ENCODE measurements around the gene EZH2.

The EZH2 gene

GRCh38 chr7:148847815-148848734, 36.0 kb downstream of the EZH2 start:
- in situ Hi-C loops (cut with MboI; ENCODE audit: low pct_unique_long_range_greater_than_20kb, low sequenced_read_pairs, unreplicated experiment): no loop called here
- DNase-seq (ENCODE audit: low spot score): no peak
- TF ChIP-seq CTCF (IDR thresholded peaks at IDR 0.05; ENCODE audit: extremely low read depth, insufficient read depth, missing control alignments): no peak

- TF ChIP-seq CTCF (IDR thresholded peaks at IDR 0.05; ENCODE audit: extremely low read depth, insufficient read depth, missing control alignments): no peak
- DNase-seq (ENCODE audit: low spot score): no peak
- in situ Hi-C loops (cut with MboI; ENCODE audit: low pct_unique_long_range_greater_than_20kb, low sequenced_read_pairs, unreplicated experiment): no loop called here
Measured at GRCh38 chr7:148838905-148839304, 45.2 kb downstream of the EZH2 start.

- DNase-seq (ENCODE audit: low spot score): no peak
- in situ Hi-C loops (cut with MboI; ENCODE audit: low pct_unique_long_range_greater_than_20kb, low sequenced_read_pairs, unreplicated experiment): no loop called here
- TF ChIP-seq CTCF (IDR thresholded peaks at IDR 0.05; ENCODE audit: extremely low read depth, insufficient read depth, missing control alignments): no peak
Measured at GRCh38 chr7:148835854-148836253, 48.2 kb downstream of the EZH2 start.

GRCh38 chr7:148834605-148835004, 49.5 kb downstream of the EZH2 start:
- no peak for TF ChIP-seq CTCF (IDR thresholded peaks at IDR 0.05; ENCODE audit: extremely low read depth, insufficient read depth, missing control alignments)
- in situ Hi-C loops (cut with MboI; ENCODE audit: low pct_unique_long_range_greater_than_20kb, low sequenced_read_pairs, unreplicated experiment): no loop called here
- DNase-seq (ENCODE audit: low spot score): no peak

GRCh38 chr7:148831782-148832181, 52.3 kb downstream of the EZH2 start:
- no peak for DNase-seq (ENCODE audit: low spot score)
- in situ Hi-C loops (cut with MboI; ENCODE audit: low pct_unique_long_range_greater_than_20kb, low sequenced_read_pairs, unreplicated experiment): no loop called here
- no peak for TF ChIP-seq CTCF (IDR thresholded peaks at IDR 0.05; ENCODE audit: extremely low read depth, insufficient read depth, missing control alignments)

- no peak for TF ChIP-seq CTCF (IDR thresholded peaks at IDR 0.05; ENCODE audit: extremely low read depth, insufficient read depth, missing control alignments)
- in situ Hi-C loops (cut with MboI; ENCODE audit: low pct_unique_long_range_greater_than_20kb, low sequenced_read_pairs, unreplicated experiment): no loop called here
- DNase-seq (ENCODE audit: low spot score): no peak
Measured at GRCh38 chr7:148830897-148831692, 53.0 kb downstream of the EZH2 start.

Measured in GM13977 (cell line).